ENCODE measurements around the gene NOD2.

The NOD2 gene

DNA sequence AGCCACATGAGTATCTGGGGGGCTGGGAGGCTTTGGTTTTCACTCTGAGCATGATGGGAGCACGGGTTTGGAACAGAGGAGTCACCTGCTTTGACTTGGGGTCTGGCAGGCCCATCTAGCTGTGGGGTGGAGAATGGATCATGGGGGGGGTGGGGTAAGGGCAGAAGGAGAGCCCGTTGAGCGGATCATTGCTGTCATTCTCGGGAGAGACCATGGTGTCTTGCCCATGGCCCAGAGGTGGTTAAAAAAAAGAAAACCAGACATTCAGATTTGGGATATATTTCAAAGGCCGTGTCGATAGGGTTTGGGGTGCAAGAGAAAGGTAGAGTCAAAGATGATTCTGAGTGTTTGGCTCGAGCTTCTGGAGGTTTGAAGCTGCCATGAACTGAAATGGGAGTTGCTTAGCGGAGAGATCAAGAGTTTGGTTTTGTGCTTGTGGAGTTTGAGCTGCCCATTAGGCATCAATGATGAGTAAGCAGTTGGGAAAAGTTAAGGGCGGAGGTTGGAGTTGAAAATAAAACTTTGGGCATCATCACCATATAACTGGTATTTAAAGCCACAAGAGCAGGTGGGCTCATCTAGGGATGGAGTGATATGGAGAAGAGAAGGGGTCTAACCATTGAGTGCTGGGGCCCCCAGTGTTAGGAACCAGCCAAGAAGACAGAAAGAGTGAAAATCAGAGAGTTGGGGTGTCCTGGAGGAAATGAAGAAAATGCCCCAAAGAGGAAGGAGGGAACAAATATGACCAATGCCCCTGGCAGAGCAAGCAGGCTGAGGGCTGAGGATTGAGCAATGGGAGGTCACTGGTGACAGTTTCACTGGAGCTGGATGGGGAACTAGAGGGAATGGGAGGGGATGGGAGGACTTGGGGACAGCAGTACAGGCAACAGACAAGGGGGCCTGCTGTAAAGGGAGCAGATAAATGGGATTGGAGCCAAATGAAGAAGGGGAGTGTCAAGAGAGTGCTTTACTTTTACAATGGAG lies 1.9 kb downstream of the NOD2 start:
- no peak for FAIRE-seq

GRCh38 chr16:50696126-50696525 lies 2.7 kb downstream of the NOD2 start:
- FAIRE-seq: no peak

- no peak for FAIRE-seq
Observed at GRCh38 chr16:50696575-50697420, 3.4 kb downstream of the NOD2 start.

- no peak for FAIRE-seq
Observed at GRCh38 chr16:50697421-50697715, 4.0 kb downstream of the NOD2 start.

DNA sequence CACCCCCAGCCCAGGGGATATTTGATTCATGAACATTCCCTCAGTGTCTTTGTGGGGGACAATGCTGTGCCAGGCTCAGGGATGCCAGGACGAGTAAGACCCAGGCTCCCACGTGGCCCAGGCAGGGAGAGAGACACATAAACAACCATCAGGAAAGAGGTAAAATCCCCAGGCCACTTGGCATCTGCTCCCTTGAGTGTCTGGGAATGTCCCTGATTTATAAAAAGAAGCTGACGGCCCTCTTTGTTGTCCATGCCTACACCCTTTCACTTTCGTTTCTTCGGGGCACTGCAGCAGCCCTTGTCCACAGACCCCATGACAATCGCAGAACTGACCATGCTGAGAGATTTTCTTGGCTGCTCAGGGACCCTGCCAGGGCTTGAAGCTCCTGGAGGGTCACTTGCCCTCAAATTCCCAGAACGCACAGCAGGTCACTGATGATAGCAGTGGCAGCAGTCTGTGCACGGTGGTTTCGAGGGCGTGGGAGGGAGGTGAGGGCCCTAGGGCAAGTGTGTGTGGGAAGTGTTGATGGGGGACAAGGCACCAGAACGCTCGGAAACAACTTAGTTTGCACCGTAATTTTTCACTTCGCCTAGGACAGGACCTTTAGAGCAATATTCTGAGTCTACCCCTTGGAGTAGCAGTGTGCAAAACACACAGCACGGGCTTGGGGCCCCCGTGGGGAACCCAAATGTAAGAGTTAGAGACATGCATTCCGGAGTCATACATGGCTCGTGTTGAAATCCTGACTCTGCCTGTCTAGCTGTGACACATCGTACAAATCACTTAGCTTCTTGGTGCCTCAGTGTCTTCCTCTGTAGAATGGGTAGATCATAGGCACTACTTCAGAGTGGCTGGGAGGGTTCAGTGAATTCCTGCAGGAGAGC lies 4.7 kb downstream of the NOD2 start:
- FAIRE-seq: no peak

- FAIRE-seq: no peak
Observed at GRCh38 chr16:50699326-50700159, 6.1 kb downstream of the NOD2 start.

DNA sequence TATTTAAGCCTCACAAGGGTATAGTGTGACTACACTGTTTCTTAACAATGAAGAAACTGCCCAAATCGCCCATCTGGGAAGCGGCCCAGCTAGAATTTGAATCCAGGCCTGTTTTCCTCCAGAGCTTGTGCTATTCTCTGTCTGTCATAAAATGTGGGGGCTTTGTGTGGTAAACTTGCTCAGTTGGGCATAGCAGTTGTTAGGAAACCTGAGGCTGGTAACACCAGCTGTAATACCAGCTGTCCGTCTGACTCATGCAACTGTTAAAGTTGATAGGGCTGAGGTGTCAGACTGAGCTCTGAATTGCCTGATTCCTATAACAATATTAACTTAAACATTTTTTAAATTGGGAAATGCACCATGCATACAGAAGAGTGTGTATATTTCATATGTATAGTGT lies 9.3 kb downstream of the NOD2 start:
- FAIRE-seq: no peak

- FAIRE-seq: no peak
Observed at GRCh38 chr16:50704245-50704644, 10.8 kb downstream of the NOD2 start.

- no peak for FAIRE-seq
Observed at GRCh38 chr16:50705436-50706110, 12.2 kb downstream of the NOD2 start.

GRCh38 chr16:50706250-50706649 lies 12.8 kb downstream of the NOD2 start:
- FAIRE-seq: no peak

GRCh38 chr16:50708373-50709060 lies 15.1 kb downstream of the NOD2 start:
- FAIRE-seq: no peak

DNA sequence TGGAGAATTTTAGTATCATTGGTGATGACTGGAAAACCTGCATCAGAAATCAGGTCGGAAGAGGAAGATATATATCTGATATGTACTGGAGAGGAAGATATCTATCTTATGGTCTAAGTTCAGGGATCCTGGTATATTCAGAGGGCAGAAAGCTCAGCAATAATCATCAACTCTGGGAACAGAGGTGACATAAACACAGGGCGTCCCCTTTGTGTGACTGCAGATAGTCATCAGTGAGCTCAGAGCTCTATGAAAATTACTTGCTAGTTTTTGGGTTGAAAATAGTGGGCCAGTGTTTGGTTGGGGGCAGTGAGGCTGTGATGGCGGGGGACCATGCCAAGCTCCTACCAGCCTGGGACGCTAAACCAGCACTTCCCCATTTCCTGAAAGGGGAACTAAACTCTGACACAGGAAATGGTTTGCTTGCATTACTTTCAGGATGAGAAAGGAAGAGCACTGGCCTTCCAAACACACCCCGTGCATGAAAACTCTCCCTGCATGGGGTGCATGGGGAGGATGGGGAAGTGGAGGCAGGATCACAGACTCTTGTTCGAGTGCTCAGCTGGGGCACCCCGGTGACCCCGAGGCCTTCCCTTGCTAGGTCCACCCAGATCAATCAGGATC lies 15.8 kb downstream of the NOD2 start:
- no peak for FAIRE-seq

- FAIRE-seq: no peak
Observed at GRCh38 chr16:50709980-50710379, 16.6 kb downstream of the NOD2 start.

DNA sequence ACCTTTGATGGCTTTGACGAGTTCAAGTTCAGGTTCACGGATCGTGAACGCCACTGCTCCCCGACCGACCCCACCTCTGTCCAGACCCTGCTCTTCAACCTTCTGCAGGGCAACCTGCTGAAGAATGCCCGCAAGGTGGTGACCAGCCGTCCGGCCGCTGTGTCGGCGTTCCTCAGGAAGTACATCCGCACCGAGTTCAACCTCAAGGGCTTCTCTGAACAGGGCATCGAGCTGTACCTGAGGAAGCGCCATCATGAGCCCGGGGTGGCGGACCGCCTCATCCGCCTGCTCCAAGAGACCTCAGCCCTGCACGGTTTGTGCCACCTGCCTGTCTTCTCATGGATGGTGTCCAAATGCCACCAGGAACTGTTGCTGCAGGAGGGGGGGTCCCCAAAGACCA lies 17.6 kb downstream of the NOD2 start:
- no peak for FAIRE-seq

DNA sequence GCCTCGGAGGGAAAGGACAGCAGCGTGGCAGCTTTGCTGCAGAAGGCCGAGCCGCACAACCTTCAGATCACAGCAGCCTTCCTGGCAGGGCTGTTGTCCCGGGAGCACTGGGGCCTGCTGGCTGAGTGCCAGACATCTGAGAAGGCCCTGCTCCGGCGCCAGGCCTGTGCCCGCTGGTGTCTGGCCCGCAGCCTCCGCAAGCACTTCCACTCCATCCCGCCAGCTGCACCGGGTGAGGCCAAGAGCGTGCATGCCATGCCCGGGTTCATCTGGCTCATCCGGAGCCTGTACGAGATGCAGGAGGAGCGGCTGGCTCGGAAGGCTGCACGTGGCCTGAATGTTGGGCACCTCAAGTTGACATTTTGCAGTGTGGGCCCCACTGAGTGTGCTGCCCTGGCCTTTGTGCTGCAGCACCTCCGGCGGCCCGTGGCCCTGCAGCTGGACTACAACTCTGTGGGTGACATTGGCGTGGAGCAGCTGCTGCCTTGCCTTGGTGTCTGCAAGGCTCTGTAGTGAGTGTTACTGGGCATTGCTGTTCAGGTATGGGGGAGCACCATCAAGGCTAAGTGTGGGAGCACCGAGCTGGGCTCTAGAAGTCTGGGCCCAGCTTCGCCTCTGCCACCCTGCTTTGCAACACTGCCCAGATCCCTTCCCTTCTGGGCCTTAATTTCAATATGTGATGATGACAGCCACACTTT lies 18.6 kb downstream of the NOD2 start:
- FAIRE-seq: no peak

- FAIRE-seq: no peak
Observed at GRCh38 chr16:50712560-50712898, 19.1 kb downstream of the NOD2 start.

DNA sequence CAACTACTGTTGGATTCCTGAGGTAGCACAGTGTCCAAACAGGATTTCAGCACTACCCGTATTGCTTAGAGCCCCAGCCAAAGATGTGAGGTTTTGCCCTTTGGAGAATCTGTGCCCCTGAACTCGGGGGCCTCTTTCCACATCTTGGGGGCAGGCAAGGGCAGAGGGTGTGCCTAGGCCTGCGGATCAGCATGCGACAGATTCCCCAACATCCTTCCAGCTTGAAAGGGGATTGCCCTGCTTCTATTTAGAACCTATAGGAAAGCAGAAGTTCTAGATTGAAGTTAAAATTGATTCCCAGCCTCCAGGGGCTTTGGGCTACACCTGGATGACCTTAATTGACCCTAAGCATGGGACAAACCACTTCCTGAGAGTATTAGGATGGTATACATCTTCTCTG lies 19.6 kb downstream of the NOD2 start:
- no peak for FAIRE-seq

DNA sequence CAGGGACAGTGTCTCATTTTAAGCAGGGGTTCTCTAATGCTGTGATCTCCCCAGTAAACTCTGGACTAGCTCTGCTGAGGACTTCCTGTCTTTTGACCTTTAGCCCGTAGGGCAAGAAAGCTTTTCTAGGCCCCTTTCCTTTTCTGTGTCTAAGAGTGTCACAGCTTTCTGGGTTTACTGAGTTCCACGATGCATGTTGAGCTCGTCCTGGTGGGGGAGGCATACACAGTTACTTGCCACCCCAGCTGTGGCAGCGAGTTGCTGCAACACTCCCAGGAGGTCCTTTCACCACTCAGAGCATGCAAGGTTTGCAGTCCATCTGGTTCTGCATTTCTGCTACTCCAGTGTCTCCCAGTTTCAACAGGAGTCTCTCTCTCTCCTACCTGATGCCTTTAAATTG lies 23.7 kb downstream of the NOD2 start:
- no peak for FAIRE-seq

GRCh38 chr16:50717494-50717893 lies 24.1 kb downstream of the NOD2 start:
- no peak for FAIRE-seq
